Motor neuron (in vitro differentiated cells): ENCODE measurements around the gene PLCH2. TPM values are rescaled to one million over a fixed set of nuclear protein-coding genes. Genes with fewer than 3 reads are reported as not detected.

Experiments
- ATAC-seq, 8 experiments: fragments of 200-7000 bp; cut with Tn5 transposase; replicated peaks in 6 of 8; 2 replicates each; pipeline ENCODE4 v1.8.0; 2021; ENCODE audit warnings: mild to moderate bottlenecking in 8 of 8, moderate library complexity in 8 of 8
- H3K27ac ChIP-seq, 2 donors: fragments of 250-450 bp; sonication (Bioruptor Pico); 2 replicates each; pipeline ENCODE4 v1.9.0; 2021; ENCODE audit warnings: antibody characterized with exemption in 2 of 2, mild to moderate bottlenecking in 2 of 2, moderate library complexity in 1 of 2
- H3K4me1 ChIP-seq, 2 donors: fragments of 250-450 bp; sonication (Bioruptor Pico); replicated peaks in 1 of 2; 2 replicates each; pipeline ENCODE4 v1.6.1; 2021; ENCODE audit warnings: antibody characterized with exemption in 2 of 2, mild to moderate bottlenecking in 2 of 2, moderate library complexity in 1 of 2
- H3K4me3 ChIP-seq, 5 donors: fragments of 250-450 bp; sonication (Bioruptor Pico); 2 replicates each; pipeline ENCODE4 v1.9.0; 2021; ENCODE audit warnings: antibody characterized with exemption in 5 of 5, mild to moderate bottlenecking in 5 of 5, moderate library complexity in 4 of 5
- WGBS, 10 experiments: fragments of 450-650 bp; shearing (Covaris generic); methylation state at CpG; one replicate each; pipeline ENCODE4 v1.0.0; 2022; 5-methylcytosine and 5-hydroxymethylcytosine counted together
- in situ Hi-C, 9 experiments: fragments of 400-800 bp; cut with MboI; loops; one replicate each; pipeline ENCODE4 v1.15.0; 2021; ENCODE audit warnings: low sequenced_read_pairs in 9 of 9, low pct_unique_long_range_greater_than_20kb in 2 of 9; ENCODE audit not compliant: unreplicated experiment in 9 of 9
- total RNA-seq, 8 experiments: library from RNA; unstranded; fragments of 300-600 nt; gene quantifications; 2 replicates each; pipeline versions ENCODE4 v1.2.3 to v1.2.4, GENCODE V29; 2022

The PLCH2 gene, protein sequence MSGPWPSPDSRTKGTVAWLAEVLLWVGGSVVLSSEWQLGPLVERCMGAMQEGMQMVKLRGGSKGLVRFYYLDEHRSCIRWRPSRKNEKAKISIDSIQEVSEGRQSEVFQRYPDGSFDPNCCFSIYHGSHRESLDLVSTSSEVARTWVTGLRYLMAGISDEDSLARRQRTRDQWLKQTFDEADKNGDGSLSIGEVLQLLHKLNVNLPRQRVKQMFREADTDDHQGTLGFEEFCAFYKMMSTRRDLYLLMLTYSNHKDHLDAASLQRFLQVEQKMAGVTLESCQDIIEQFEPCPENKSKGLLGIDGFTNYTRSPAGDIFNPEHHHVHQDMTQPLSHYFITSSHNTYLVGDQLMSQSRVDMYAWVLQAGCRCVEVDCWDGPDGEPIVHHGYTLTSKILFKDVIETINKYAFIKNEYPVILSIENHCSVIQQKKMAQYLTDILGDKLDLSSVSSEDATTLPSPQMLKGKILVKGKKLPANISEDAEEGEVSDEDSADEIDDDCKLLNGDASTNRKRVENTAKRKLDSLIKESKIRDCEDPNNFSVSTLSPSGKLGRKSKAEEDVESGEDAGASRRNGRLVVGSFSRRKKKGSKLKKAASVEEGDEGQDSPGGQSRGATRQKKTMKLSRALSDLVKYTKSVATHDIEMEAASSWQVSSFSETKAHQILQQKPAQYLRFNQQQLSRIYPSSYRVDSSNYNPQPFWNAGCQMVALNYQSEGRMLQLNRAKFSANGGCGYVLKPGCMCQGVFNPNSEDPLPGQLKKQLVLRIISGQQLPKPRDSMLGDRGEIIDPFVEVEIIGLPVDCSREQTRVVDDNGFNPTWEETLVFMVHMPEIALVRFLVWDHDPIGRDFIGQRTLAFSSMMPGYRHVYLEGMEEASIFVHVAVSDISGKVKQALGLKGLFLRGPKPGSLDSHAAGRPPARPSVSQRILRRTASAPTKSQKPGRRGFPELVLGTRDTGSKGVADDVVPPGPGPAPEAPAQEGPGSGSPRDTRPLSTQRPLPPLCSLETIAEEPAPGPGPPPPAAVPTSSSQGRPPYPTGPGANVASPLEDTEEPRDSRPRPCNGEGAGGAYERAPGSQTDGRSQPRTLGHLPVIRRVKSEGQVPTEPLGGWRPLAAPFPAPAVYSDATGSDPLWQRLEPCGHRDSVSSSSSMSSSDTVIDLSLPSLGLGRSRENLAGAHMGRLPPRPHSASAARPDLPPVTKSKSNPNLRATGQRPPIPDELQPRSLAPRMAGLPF (N-terminal part only)
- total RNA-seq, result 1 to 10 TPM in 7 of 8 experiments, under 1 TPM in 1; 0.51 to 7.4 (median 4.9) TPM

DNA sequence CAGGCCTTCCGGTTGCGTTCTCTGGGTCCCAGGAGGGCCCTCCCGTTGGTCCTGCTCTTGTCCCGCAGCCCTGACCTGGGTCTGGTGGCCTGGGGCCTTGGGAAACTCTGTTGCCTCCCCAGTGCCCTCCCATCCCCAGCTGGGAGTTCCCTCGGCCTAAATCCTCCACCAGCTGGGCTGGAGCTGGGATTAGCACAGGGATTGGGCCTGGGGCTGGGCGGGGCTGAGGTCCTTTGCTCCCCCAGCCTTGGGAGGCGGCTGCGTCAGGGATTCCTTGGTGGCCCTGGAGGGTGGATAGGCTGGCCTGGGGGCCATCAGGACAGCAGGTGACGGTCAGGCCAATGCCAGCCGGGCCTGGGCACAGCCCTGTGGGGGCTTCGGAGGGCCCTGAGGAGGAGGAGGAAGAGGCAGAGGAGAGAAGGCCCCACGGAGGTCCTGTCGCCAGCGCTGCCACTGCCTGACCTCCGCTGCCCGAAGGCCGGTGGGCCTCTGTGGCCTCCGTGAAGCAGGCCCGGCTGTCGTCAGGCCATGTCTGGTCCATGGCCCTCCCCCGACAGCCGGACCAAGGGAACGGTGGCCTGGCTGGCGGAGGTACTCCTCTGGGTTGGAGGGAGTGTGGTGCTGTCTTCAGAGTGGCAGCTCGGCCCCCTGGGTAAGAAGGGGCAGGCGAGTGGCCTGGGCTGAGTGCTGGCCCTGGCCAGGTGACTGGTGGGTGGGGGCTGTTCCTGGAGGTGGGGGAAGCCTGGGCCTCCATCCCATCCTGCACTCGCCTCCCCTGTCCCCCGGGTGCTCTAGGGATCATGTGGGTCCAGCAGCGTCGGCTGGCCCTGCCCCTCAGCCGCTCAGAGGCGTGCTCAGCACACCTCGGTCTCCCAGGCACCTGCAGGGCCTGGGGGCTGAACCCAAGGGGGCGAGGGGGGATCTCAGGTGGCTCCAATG lies at the start of gene PLCH2:
Gene PLCH2, plus strand, starts transcription at position 229 of the 939 bp plus-strand sequence. Its CDS starts 300 bp downstream, at position 529.
- peaks cover 75 to 76% of the 10 kb centered on the region in 2 donors for H3K4me1 ChIP-seq
- H3K4me3 ChIP-seq, result no peak within 1 kb of the TSS
- peak within 1 kb of the TSS; percentile 66 to 68 for H3K27ac ChIP-seq
- 60 to 89% (median 83%) methylated on average over 1 to 6 of the region's 34 CpGs; no CpG with 5 or more reads in 6 of the 10 experiments for WGBS, 10 experiments
- in situ Hi-C loops, result no loop called here
- ATAC-seq, result peak in 1 of 8 experiments; percentile 65

DNA sequence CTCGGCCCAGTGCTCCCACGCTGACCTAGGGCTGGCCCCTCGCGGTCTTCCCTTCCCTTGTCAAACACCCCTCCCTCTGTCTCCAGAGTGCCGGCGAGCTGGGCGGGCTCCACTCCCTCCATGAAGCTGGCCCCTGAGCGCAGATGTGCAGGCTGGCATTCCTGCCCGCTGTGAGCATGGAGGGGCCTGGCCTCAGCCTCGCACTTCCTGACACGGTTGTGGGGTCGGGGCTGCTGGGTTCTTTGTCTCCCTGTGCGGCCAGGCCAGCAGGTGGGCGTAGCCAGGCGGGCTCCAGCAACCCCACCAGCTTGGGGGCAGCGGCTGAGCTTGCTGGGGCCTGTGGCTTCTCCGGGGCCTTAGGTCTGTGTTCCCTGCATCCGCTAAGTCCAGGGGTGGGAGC lies 49.5 kb upstream of the PLCH2 start:
- WGBS, 10 experiments, result 31 to 80% (median 62%) methylated on average over 2 to 7 of the region's 18 CpGs; no CpG with 5 or more reads in 6 of the 10 experiments
- Histone ChIP-seq H3K4me1 (peaks cover 27 to 28% of the 10 kb centered on the region in 2 donors), H3K4me3 (no peak overlapping the region), H3K27ac (no peak overlapping the region)
- in situ Hi-C loops, result loop anchor here in 2 of 9 experiments (10.0 to 25.0 kb wide), 2 partner anchors 111 to 118 kb away; partner anchors contain the start of genes HES5 (in 1 of the 2) and PANK4 (in 1 of the 2)
- ATAC-seq, result peak in 5 of 8 experiments; percentile 6 to 28 (median 19)

DNA sequence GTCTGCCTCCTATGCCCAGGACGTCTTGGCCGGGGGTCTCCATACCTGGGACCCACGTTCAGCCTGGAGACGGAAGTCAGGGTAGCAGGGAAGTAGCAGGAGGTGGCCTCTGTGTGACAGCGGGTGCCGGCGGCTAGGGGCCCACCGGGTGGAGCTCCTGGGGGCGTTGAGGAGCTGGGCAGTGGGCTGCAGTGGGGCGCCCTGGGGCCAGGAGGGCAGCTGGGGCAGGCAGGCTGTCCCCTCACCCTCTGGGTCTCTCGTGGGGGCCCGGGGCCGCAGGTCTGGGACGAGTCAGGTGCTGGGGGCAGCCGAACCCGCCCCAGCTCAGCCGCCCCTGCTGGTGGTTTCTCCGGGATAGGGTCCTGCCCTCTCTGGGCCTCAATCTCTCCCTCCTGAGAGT lies 49.0 kb upstream of the PLCH2 start:
- Histone ChIP-seq H3K4me3 (no peak overlapping the region), H3K27ac (no peak overlapping the region), H3K4me1 (peaks cover 32 to 33% of the 10 kb centered on the region in 2 donors)
- in situ Hi-C loops, result loop anchor here in 2 of 9 experiments (10.0 to 25.0 kb wide), 2 partner anchors 110 to 118 kb away; partner anchors contain the start of genes HES5 (in 1 of the 2) and PANK4 (in 1 of the 2)
- 84% methylated on average over 5 of the region's 18 CpGs; no CpG with 5 or more reads in 9 of the 10 experiments for WGBS, 10 experiments
- no peak for ATAC-seq

DNA sequence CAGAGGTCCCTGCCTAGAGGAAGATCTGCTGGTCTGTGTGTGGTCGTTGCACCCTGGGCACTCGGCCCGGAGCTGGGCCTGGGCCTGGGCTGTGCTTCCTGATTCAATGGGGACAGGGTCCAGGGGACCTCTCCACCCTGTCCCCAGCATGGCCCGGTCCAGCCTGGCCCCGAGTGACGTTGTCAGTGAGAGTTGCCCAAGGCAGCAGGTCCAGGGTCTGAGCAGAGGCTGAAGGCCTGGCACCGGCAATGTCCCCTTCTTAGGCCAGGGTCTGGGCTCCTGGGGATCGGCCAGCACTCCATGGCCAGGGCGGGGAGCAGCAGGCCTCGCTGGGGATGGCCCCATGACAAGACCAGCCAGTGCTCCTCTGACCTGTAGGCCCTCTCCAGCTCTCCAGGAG lies 48.1 kb upstream of the PLCH2 start:
- in situ Hi-C loops, result loop anchor here in 2 of 9 experiments (10.0 to 25.0 kb wide), 2 partner anchors 109 to 117 kb away; partner anchors contain the start of genes HES5 (in 1 of the 2) and PANK4 (in 1 of the 2)
- 80 to 93% (median 80%) methylated on average over 1 to 7 of the region's 10 CpGs; no CpG with 5 or more reads in 5 of the 10 experiments for WGBS, 10 experiments
- H3K27ac ChIP-seq, result no peak overlapping the region

DNA sequence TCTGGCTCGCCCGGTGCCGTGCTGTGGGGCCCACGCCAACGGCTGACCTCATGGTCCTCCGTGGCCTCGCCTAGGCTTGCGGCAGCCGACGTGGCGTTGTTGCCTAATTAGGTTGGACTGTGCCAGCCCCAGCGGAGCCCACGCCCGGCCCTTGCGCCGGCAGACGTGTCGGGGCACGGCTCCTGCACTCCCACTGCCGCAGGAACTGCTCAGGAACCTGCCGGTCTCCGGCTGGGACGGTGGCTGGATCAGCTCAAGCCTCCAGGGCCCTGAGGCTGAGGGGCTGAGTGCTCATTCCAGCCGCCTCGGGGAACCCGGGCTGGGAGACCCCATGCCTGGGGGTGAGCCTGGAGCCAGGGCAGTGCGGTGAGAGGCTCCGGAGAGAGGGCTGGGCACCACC lies 47.6 kb upstream of the PLCH2 start:
- in situ Hi-C loops, result loop anchor here in 2 of 9 experiments (10.0 to 25.0 kb wide), 2 partner anchors 109 to 116 kb away; partner anchors contain the start of genes HES5 (in 1 of the 2) and PANK4 (in 1 of the 2)
- Histone ChIP-seq H3K4me1 (peaks cover 47 to 48% of the 10 kb centered on the region in 2 donors), H3K4me3 (no peak overlapping the region), H3K27ac (no peak overlapping the region)
- ATAC-seq, result no peak
- WGBS, 10 experiments, result 93 to 100% (median 100%) methylated on average over 1 to 11 of the region's 28 CpGs; no CpG with 5 or more reads in 5 of the 10 experiments

More for the DNA sequence above, 48.1 kb upstream of the PLCH2 start:
- ATAC-seq, result no peak
- peaks cover 41 to 42% of the 10 kb centered on the region in 2 donors for H3K4me1 ChIP-seq
- H3K4me3 ChIP-seq, result no peak overlapping the region

DNA sequence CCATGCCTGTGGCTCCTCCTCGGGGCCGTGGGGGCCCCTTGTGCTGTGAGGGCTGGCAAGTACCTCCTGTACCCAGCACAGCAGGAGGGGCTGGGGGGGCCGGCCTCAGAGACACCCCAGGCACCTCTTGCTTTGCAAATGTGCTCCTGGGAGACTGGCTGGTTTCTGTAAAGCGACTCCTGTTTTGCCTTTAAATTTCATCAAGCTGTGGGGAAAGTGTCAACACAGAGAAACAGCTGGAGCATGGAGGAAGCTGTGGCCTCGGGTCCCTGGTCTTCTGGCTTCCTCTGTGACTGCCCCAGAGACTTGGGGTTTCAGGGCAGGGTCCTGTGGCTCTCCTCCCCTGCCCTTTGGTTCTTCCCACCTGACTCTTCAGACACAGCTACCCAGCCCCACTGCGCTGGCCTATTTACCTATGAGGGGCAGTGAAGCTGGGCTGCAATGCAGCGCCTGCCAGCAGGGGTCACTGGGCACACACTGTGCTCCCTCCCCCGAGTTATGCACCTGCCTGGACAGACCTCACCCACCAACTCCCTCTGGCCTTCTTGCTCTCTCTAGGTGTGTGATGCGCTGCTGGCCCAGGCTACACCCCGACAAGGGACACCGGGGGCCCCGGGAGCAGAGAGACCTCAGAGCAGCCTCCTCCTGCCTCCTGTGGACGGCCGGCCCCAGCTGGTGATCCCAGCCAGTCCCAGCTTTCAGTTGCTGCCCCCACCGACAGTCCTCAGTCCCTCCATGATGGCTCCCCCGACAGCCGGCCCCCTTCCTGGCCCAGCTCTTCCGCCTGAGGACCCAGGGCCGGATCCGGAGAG lies 46.1 kb upstream of the PLCH2 start:
- Histone ChIP-seq H3K27ac (no peak overlapping the region), H3K4me1 (peaks cover 57 to 60% of the 10 kb centered on the region in 2 donors), H3K4me3 (no peak overlapping the region)
- ATAC-seq, result peak in 1 of 8 experiments; percentile 34
- in situ Hi-C loops, result loop anchor here in 2 of 9 experiments (10.0 to 25.0 kb wide), 2 partner anchors 107 to 115 kb away; partner anchors contain the start of genes HES5 (in 1 of the 2) and PANK4 (in 1 of the 2)
- 60 to 100% (median 86%) methylated on average over 2 to 7 of the region's 20 CpGs; no CpG with 5 or more reads in 3 of the 10 experiments for WGBS, 10 experiments

DNA sequence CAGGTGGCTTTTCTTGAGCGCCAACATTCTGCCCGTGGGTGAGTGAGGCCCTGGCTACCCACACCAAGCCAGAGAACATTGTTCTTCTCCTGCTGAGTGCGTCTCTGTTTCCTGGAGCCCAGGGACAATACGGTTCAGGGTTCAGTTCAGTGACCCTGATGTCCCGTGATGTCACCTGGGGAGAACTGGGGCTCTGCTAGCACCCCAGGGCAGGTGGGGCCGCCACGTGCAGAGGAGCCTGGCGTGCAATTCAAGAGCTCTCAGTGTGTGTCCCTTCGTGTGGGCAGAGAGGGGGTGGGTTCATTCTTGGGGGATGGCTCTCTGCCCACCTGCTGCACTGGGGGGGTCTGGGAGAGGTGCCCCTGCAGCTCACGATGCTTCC lies 45.5 kb upstream of the PLCH2 start:
- in situ Hi-C loops, result loop anchor here in 1 of 9 experiments (25.0 kb wide), 1 partner anchor 107 kb away; the partner anchor contains the start of genes HES5 and PANK4
- 49 to 93% (median 81%) methylated on average over 1 to 7 of the region's 10 CpGs; no CpG with 5 or more reads in 6 of the 10 experiments for WGBS, 10 experiments
- peak overlapping the region in 1 of 2 donors; percentile 23 for H3K27ac ChIP-seq
- ATAC-seq, result no peak
- no peak overlapping the region for H3K4me3 ChIP-seq
- H3K4me1 ChIP-seq, result peaks cover 52 to 61% of the 10 kb centered on the region in 2 donors

DNA sequence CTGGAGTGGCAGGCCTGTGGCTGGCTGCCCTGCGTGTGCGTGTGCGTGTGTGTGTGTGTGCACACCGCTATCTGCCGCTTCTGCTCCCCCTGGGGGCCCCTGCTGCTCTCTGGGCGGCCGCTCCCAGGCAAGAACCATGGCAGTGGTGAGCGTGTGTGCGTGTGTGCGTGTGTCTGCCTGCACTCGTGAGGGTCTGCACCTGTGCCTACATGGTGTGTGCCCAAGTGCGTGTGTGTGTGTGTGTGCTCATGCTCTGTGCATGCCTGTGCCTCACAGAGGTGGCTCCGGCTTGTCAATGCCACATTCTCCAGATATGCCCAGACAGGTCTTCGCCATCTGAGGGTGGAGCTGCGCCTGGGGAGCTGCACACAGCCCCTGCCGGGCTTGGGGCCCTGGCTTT lies 45.0 kb upstream of the PLCH2 start:
- in situ Hi-C loops, result loop anchor here in 1 of 9 experiments (25.0 kb wide), 1 partner anchor 106 kb away; the partner anchor contains the start of genes HES5 and PANK4
- whole genome bisulfite sequencing, 10 experiments, result 40 to 82% (median 73%) methylated on average over 2 to 8 of the region's 16 CpGs; no CpG with 5 or more reads in 7 of the 10 experiments
- Histone ChIP-seq H3K4me3 (no peak overlapping the region), H3K4me1 (peaks cover 47 to 56% of the 10 kb centered on the region in 2 donors), H3K27ac (peak overlapping the region in 1 of 2 donors; percentile 23)
- ATAC-seq, result peak in 6 of 8 experiments; percentile 31 to 74 (median 65)

DNA sequence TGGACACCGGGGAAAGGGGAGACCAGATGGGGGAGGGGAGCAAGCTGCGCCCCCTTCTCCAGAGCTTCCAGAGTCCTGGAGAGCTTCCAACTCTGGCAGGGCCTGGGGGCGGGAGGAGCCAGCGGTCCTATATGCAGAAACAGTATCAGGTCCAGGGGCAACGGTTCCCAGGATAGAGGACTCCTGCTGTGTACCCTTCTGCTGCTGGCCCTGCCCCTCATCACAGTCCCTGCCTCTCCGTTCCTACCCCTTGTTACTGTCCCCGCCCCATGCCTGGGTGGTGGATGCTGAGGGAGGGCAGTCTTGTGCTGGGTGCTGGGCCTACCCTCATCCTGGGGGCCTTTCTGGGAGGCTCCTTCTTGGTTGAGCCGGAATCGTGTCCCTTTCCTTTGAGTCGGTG lies 44.6 kb upstream of the PLCH2 start:
- H3K4me1 ChIP-seq, result peaks cover 43 to 52% of the 10 kb centered on the region in 2 donors
- no peak overlapping the region for H3K4me3 ChIP-seq
- 70 to 80% methylated on average over 1 to 2 of the region's 10 CpGs; no CpG with 5 or more reads in 8 of the 10 experiments for WGBS, 10 experiments
- in situ Hi-C loops, result loop anchor here in 1 of 9 experiments (25.0 kb wide), 1 partner anchor 106 kb away; the partner anchor contains the start of genes HES5 and PANK4
- H3K27ac ChIP-seq, result peak overlapping the region in 1 of 2 donors; percentile 23
- peak in 5 of 8 experiments; percentile 49 to 56 (median 51) for ATAC-seq

DNA sequence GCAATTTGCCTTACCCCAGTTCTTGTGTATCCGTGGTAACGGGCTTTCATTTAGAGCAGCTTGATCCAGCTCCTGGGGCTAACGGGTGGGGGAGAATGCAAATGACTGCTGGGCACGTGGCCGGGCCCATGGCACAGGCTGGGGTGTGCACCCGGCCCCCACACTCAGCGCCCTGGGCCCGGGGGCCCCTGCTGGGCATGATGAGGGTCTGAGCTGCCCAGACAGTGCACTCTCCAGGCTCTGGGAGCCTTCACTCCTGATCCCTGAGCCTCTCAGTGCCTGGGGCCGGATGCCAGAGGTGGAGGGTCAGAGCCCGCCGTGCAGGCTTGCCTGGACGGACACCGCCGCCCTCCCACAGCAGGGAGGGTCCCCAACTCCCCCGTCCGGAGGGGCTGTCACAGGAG lies 43.6 kb upstream of the PLCH2 start:
- Histone ChIP-seq H3K27ac (peak overlapping the region in 1 of 2 donors; percentile 3), H3K4me1 (peaks cover 39 to 47% of the 10 kb centered on the region in 2 donors), H3K4me3 (no peak overlapping the region)
- 6 to 34% (median 18%) methylated on average over 2 to 8 of the region's 16 CpGs; no CpG with 5 or more reads in 6 of the 10 experiments for WGBS, 10 experiments
- peak; percentile 19 to 61 (median 52) for ATAC-seq
- in situ Hi-C loops, result loop anchor here in 1 of 9 experiments (25.0 kb wide), 1 partner anchor 105 kb away; the partner anchor contains the start of genes HES5 and PANK4
